ENCODE results near the gene RAMAC.

RAMAC gene

DNA sequence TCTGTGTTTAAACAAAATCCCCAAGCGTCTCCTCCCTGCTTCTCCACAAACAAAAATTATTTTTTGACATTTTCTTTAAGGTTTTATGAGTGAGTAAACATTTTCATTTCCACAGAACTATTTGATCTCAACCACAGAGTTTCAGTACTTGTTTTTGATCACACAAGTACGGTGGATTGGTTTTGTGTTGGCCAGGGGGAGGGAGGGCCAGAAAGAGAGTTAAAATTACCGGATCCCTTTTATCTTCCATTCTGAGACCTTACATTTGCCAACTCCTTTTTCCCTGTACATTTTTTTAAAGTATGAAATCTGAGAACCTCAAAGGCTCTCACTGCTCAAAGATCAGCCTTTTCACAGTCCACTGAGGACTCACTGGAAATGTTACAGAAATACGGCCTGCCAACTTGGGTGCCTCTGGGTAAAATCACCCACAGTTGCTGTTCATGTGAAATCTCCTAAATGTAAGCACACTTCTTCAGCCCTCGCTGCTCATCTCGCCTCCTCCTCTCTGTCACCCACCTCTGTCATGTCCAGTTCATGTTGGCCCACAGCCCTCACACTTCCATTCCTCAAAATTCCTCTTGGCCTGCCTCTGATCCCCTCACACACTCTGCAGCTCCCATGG is 35.2 kb upstream of the RAMAC start:
- no peaks in the 10 kb centered on the region for H3K9me3 ChIP-seq

DNA sequence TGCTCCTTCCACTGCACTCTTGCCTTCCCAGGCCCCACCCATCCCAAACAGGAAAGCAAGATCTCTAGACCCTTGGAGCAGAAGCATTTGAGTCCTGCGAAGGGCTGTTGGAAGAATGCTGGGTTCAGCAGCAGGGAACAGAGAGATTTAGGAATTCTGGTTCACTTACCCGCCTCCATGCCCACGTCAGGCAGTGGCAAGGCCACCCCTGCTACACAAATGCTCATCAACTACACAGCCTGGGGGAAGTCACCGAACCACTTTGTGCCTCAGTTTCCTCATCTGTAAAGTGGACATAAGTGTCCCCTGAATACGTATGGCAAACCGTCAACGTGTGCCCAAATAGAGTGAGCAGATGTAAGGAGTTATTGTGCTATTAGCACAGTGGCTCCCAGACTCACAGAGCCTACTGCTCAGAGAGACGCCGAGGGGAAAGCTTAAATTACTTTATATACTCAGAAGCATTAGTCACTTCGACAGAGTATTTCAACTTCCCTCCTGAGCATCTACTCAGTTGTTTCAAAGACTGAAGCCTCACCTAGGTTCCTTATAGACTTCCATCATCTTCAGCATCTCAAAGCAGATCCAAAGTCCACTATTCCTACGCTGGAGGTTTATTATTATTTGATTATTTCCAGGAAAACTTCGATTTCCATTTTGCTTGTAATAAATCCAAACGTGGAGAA is 34.4 kb upstream of the RAMAC start:
- H3K36me3 ChIP-seq: no peaks in the 10 kb centered on the region
- peaks cover 0 to 4% of the 10 kb centered on the region in 2 experiments for H3K4me1 ChIP-seq (ENCODE audit: control insufficient read depth in 1 of 2, insufficient read depth in 1 of 2, low read depth in 1 of 2, low read length in 1 of 2)
- H3K9me3 ChIP-seq: no peaks in the 10 kb centered on the region
- H3K4me3 ChIP-seq (ENCODE audit: low read depth in 1 of 2, low read length in 1 of 2): no peak overlapping the region
- H3K27me3 ChIP-seq: peaks cover 64% of the 10 kb centered on the region
- H3K27ac ChIP-seq: no peak overlapping the region
- TF ChIP-seq, protein P1, sequence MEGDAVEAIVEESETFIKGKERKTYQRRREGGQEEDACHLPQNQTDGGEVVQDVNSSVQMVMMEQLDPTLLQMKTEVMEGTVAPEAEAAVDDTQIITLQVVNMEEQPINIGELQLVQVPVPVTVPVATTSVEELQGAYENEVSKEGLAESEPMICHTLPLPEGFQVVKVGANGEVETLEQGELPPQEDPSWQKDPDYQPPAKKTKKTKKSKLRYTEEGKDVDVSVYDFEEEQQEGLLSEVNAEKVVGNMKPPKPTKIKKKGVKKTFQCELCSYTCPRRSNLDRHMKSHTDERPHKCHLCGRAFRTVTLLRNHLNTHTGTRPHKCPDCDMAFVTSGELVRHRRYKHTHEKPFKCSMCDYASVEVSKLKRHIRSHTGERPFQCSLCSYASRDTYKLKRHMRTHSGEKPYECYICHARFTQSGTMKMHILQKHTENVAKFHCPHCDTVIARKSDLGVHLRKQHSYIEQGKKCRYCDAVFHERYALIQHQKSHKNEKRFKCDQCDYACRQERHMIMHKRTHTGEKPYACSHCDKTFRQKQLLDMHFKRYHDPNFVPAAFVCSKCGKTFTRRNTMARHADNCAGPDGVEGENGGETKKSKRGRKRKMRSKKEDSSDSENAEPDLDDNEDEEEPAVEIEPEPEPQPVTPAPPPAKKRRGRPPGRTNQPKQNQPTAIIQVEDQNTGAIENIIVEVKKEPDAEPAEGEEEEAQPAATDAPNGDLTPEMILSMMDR (IDR thresholded peaks at IDR 0.05): no peak

More for the DNA sequence above, 35.2 kb upstream of the RAMAC start:
- H3K4me3 ChIP-seq (ENCODE audit: low read depth in 1 of 2, low read length in 1 of 2): no peak overlapping the region
- no peaks in the 10 kb centered on the region for H3K36me3 ChIP-seq
- H3K4me1 ChIP-seq (ENCODE audit: control insufficient read depth in 1 of 2, insufficient read depth in 1 of 2, low read depth in 1 of 2, low read length in 1 of 2): peaks cover 0 to 4% of the 10 kb centered on the region in 2 experiments
- no peak overlapping the region for H3K27ac ChIP-seq
- TF ChIP-seq, protein P1 (IDR thresholded peaks at IDR 0.05): no peak
- peaks cover 64% of the 10 kb centered on the region for H3K27me3 ChIP-seq

DNA sequence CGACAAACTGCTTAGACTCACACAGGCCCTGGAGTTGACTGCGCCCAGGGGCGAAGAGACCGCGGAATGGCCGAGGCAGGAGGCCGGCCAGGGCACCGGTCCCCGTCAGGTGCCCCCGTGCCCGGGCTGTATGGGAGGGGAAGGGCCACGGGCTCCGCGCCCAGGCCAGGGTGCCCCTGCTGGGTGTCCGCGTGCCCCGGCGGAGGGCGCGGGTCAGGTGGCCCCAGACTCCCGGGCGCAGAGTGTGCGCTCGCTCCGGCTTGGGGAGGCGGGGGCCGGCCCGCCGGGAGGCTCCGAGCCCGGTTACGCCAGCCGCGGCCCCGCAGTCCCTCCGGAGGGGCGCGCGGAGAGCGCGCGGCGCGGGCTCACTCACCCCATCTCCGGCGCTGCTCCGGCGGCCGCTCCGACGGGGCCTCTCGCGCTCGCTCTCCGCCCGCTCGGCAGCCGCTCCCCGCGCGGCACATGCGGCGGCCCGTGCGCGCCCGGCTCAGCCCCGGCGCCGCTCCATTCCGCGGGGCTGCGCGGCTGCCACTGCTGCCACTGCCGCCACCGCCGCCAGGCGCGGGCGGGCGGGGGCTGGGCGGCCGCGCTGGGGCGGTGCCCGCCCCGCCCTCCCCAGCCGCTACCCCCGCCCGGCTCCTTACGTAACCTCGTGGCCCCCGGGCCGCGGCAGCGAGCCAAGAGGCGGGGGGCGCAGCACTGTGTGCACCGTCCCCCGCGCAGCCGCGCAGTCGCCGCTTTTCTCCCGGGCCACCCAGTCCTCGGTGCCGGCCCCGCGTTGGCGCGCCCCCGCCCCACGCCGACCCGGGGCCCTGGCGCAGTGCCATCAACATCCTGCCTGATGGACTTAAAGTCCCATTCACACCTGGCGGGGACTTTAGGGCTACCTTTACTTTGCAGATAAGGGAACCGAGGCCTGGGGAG is 33.6 kb upstream of the RAMAC start, which contains the start of gene HOMER2:
Gene HOMER2 (minus strand): TSS at position 563 of the 924 bp plus-strand sequence. CDS start 185 bp downstream, at position 378.
- Histone ChIP-seq H3K4me3 (ENCODE audit: low read depth in 1 of 2, low read length in 1 of 2) (no peak within 1 kb of the TSS), H3K36me3 (no peaks in the 10 kb centered on the region), H3K27ac (no peak within 1 kb of the TSS), H3K27me3 (peaks cover 64% of the 10 kb centered on the region), H3K4me1 (ENCODE audit: control insufficient read depth in 1 of 2, insufficient read depth in 1 of 2, low read depth in 1 of 2, low read length in 1 of 2) (peaks cover 0 to 4% of the 10 kb centered on the region in 2 experiments), H3K9me3 (no peaks in the 10 kb centered on the region)
- TF ChIP-seq, protein P1 (IDR thresholded peaks at IDR 0.05): no peak

DNA sequence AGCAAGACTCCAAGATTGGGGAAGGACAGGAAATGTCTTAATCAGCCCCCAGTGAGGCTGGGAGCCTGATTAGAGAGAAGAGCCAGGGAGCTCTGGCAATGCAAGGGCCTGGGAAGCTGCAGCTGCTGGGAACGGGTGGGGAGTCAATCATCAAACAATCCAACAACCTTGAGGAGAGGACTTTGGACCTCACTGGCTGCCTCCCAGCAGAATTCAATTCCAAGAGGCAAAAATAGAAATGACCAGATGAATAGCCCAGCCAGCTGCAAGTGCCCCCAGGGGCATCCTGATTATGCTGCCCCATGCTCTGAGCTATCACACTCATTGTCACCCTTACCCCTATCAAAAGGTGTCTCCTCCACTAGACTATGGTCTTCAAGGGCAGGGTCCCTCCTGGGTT is 27.4 kb upstream of the RAMAC start:
- Histone ChIP-seq H3K27ac (no peak overlapping the region), H3K9me3 (no peaks in the 10 kb centered on the region), H3K36me3 (no peaks in the 10 kb centered on the region), H3K4me1 (ENCODE audit: control insufficient read depth in 1 of 2, insufficient read depth in 1 of 2, low read depth in 1 of 2, low read length in 1 of 2) (peaks cover 0 to 3% of the 10 kb centered on the region in 2 experiments), H3K4me3 (ENCODE audit: low read depth in 1 of 2, low read length in 1 of 2) (no peak overlapping the region), H3K27me3 (peaks cover 12% of the 10 kb centered on the region)
- TF ChIP-seq, protein P1 (IDR thresholded peaks at IDR 0.05): no peak

DNA sequence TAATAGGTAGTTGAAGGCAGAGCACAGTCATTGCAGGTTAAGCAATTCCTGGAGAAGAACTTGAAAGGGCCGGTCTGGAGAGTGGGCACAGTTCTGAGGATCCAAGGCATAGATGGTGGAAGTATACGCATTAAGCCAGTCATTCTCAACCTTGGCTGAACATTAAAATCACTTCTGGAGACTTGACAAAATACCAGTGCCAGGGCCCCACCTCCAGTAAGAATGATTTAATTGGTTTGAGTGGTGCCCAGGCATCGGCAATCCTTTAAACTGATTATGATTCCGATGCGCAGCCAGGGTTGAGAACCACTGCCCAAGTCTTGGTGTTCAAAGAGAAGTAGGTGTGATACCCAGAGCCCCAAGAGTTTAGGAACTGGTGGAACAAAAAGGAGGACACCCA is 26.6 kb upstream of the RAMAC start:
- Histone ChIP-seq H3K9me3 (no peaks in the 10 kb centered on the region), H3K4me1 (ENCODE audit: control insufficient read depth in 1 of 2, insufficient read depth in 1 of 2, low read depth in 1 of 2, low read length in 1 of 2) (peaks cover 0 to 3% of the 10 kb centered on the region in 2 experiments), H3K36me3 (no peaks in the 10 kb centered on the region), H3K27me3 (peaks cover 4% of the 10 kb centered on the region), H3K4me3 (ENCODE audit: low read depth in 1 of 2, low read length in 1 of 2) (no peak overlapping the region), H3K27ac (no peak overlapping the region)
- TF ChIP-seq, protein P1 (IDR thresholded peaks at IDR 0.05): no peak
